AG10803 (cell line): ENCODE measurements around the gene SLC9A4.

ENCODE experiments used
- DNase-seq: peaks from one replicate; pipeline ENCODE4 v3.0.0; 2010; ENCODE audit warnings: low read depth
- H3K4me3 ChIP-seq: 2 replicates; pipeline ENCODE4 v1.5.1; 2011; ENCODE audit warnings: mild to moderate bottlenecking, low read length, control low read depth
- CTCF ChIP-seq: conservative IDR thresholded peaks from 2 replicates; pipeline ENCODE4 v1.5.1; 2011; ENCODE audit warnings: mild to moderate bottlenecking, low read length, control low read depth, inconsistent platforms

SLC9A4 gene

GRCh38 chr2:102438578-102438977 lies 34.4 kb upstream of the SLC9A4 start:
- no peak for DNase-seq
- H3K4me3 ChIP-seq, result no peak overlapping the region
- no peak for TF ChIP-seq CTCF

DNA sequence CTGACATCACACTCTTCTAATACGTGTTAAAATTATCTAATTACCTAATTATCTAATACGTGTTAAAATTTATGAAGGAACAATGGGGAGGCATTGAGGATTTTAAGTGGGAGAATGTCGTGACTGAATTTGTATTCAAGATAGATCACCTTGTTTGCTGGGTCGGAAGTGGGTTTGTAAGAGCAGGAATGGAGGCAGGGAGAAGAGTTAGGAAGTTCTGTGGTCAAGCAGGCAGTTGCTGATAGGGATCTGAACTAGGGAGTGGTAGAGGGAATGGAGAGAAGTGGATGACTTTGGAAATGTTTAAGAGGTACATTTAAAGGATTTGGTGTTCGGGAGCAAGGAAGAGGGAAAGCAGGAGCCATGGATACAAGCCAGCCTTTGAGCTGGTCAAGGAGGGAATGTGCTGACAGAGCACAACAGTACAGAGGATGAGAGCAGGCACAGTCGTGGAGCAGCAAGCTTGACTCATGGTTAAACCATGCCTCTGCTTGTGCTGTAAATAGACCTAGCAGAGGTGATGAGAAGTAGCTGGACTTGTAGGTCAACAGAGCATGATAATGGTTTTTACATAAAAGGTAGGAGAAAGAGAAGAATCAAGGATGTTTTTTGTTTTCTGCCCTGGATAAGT lies 33.8 kb upstream of the SLC9A4 start:
- peak; percentile 25 for DNase-seq
- no peak for TF ChIP-seq CTCF
- no peak overlapping the region for H3K4me3 ChIP-seq

GRCh38 chr2:102442967-102443828 lies 29.8 kb upstream of the SLC9A4 start:
- peak; percentile 71 for TF ChIP-seq CTCF
- DNase-seq, result peak; percentile 17
- no peak overlapping the region for H3K4me3 ChIP-seq

- no peak for DNase-seq
- H3K4me3 ChIP-seq, result no peak overlapping the region
- TF ChIP-seq CTCF, result no peak
Observed at GRCh38 chr2:102444233-102444632, 28.8 kb upstream of the SLC9A4 start.

DNA sequence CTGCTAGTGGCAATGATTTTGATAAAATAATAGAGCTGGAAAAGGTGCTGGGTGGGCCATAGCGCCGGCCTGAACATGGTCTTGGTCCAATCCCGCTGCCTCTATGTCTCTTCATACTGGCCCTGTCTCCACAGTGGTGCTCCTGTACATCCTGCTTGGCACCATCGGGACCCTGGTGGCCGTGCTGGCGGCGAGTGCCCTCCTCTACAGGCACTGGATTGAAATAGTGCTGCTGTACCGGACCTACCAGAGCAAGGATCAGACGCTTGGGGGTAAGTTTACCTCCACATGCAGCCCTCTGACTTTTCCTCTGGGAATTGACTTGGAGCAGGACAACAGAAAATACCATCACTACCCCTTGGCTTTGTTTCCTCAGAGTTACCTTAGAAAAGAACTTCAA lies 26.1 kb upstream of the SLC9A4 start:
- no peak for DNase-seq
- no peak for TF ChIP-seq CTCF
- H3K4me3 ChIP-seq, result no peak overlapping the region

GRCh38 chr2:102449370-102449974 lies 23.6 kb upstream of the SLC9A4 start:
- DNase-seq, result peak; percentile 40
- TF ChIP-seq CTCF, result peak; percentile 79
- no peak overlapping the region for H3K4me3 ChIP-seq
